HG02840 (cell line): ENCODE measurements around the gene DCAF7.

Experiments
- ATAC-seq: cut with Tn5 transposase; IDR thresholded peaks from one replicate; pipeline ENCODE4 v1.9.1; 2021; ENCODE audit warnings: mild to moderate bottlenecking, moderate library complexity, moderate number of reproducible peaks; ENCODE audit not compliant: unreplicated experiment, low FRiP score

The DCAF7 gene

DNA sequence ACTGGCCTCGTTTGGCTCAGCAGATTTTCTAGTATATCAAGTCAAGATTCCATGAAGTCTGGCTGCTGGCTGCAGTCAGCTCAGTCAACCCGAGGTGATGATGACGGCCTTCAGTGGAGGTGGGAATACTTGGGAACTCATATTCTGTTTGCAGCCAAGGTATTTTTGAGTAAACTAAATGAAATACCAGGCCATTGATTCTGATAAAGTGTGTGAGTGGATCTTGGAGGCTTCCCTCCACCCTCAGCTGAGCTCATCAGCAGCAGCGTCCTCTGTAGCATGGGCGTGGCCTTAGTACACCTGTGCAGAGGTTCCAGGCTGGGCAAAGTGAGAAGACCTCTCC lies 28.5 kb downstream of the DCAF7 start:
- ATAC-seq, result no peak

DNA sequence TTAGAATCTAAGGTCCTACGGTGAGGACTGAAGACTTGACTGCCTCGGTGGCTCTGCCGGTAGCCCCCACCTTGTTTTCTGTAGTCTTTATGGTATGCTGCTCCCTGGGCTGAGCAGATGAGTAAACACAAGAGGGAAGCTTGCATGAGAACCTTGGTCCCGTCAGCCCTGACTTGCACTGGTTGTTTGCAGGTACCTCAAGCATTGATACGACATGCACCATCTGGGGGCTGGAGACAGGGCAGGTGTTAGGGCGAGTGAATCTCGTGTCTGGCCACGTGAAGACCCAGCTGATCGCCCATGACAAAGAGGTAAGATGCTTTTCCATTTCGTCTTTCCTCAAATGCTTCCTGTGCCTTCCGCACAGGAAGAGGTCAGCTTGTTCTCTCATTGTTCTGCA lies 29.4 kb downstream of the DCAF7 start:
- no peak for ATAC-seq

DNA sequence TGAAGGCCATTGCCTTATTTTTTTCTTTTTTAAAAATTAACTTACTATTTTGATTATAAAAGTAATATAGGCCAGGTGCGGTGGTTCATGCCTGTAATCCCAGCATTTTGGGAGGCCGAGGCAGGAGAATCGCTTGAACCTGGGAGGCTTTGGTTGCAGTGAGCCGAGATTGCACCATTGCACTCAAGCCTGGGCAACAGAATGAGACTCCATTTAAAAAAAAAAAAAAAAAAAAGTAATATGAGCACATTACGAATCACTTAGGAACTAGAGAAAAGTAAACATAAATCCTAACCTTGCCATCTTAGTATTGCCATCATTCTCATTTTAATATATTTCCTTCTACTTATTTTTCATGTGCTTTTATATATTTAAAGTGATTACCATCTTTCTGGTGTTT lies 37.5 kb downstream of the DCAF7 start:
- no peak for ATAC-seq

DNA sequence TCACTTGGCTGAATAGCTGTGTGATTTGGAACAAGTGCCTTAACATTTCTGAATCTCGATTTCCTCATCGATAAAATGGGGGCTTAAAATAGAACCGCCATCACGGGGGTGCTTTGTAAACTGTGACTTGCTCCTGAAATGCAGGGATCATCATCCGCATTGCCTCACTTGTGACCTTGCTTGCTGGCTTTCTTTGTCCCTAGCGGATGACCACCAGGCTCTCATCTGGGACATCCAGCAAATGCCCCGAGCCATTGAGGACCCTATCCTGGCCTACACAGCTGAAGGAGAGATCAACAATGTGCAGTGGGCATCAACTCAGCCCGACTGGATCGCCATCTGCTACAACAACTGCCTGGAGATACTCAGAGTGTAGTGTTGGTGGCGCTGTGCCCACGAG lies 38.5 kb downstream of the DCAF7 start:
- no peak for ATAC-seq

DNA sequence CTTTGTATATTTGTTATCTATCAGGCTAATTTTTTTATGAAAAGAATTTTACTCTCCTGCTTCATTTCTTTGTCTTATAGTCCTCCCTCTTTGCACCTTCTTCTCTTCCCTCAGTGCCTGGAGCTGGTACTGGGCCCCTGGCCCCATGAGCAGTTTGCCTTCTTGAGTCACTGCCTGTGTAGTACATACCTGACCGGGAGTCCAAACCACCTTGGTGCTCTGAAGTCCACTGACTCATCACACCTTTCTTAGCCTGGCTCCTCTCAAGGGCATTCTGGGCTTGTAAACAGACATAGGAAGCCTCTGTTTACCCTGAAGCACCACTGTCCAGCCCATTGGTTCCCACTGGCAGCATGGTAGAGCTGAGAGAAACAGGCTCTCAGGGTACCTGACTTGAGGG lies 39.4 kb downstream of the DCAF7 start:
- no peak for ATAC-seq

DNA sequence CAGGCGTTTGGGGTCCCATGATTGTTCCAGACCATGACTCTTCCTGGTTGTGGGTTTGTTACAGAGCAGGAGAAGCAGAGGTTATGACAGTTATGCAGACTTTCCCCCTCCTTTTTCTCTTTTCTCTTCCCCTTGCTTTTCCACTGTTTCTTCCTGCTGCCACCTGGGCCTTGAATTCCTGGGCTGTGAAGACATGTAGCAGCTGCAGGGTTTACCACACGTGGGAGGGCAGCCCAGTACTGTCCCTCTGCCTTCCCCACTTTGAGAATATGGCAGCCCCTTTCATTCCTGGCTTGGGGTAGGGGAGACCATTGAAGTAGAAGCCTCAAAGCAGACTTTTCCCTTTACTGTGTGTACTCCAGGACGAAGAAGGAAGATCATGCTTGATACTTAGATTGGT lies 42.5 kb downstream of the DCAF7 start:
- ATAC-seq, result no peak

DNA sequence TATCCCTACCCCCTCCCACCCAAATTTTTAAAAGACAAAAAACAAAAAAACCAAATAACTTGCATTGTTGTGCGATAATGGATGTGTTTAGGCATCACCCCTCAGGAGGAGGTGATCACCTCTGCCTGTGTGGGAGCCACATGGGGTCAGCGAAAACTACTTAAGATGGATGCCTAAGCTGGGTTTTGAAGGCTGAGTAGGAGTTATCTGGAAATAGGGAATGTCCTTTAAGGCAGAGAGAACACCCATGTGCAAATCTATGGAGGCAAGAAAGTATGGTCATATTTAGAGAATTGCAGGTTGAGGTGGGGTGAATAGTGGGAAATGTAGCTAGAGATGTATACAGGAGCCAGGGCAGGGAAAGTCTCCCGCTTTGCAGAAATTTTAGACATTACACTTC lies 44.9 kb downstream of the DCAF7 start:
- ATAC-seq, result no peak

DNA sequence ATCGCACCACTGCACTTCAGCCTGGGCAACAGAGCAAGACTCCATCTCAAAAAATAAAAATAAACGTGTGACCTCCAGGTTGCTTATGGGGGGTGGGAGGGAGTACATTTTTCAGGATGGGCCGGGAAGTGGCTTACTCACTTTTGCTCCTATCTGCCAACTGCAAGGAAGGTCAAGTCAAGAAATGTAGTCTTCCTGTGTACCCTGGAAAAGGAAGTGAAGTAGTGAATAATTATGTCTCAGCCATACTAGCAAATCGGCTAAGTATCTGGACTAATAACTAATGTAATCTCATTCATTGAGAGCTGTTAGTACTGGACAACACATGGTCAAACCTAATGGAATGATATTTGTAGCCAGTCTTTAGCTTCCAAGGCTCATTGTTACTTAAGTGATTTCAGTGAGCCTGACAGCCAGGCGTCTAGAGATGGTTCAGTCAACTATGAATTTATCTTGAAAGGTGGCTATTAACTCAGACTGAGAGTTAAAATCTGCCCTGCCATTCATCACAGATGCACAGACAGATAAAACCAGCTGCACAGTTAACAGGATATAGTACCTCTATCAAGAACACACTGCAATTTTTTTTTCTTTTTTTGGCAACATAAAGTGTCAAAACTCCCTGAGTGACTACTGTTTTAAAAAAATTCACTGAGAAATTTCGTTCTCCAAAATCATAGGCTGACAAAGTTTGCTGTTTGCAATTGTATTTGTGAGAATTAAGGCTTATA lies 46.7 kb downstream of the DCAF7 start:
- no peak for ATAC-seq

DNA sequence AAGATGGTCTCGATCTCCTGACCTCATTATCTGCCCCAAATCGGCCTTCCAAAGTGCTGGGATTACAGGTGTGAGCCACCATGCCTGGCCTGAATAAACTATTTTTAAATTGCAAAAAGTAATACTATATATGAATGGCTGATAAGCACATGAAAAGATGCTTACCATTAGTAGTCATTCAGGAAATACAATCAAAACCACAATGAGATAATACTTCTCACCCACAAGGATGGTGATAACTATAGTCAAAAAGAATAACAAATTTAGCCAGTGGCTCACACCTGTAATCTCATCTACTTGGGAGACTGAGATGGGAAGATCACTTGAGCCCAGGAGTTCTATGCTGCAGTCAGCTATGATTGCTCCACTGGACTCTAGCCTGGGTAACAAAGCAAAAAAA lies 48.0 kb downstream of the DCAF7 start:
- no peak for ATAC-seq

DNA sequence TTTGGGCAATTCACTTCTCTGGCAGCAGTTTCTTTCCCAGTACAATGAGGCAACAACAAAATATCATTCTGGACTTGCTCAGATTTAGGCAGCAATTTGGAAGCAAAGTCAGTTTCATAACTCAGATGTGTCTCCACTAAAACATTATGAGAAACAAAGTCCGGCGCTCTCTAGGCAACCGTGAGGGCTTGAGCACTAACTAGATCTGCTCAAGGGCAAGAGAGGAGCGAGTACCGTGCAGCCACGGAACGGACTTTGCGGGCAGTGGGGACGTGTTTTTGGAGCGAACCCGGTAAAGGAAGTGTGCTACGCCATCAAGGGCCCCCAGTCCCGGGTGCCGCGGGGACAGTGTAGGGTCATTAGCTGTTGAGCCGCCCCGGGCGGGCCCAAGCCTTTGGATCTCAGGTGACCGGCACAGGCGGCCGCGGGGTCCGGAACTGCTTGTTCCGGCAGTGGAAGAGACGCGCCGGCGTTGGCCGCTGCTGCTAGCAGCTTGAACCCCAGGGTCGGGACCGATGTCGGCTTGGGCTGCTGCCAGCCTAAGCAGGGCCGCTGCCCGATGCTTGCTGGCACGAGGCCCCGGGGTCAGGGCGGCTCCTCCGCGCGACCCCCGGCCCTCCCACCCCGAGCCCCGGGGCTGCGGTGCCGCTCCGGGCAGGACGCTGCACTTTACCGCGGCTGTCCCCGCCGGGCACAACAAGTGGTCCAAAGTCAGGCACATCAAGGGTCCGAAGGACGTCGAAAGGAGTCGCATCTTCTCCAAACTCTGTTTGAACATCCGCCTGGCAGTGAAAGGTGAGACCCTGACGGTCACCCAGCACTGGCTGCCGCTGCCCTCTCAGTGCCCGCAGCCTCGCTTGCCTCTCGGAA lies 50.5 kb downstream of the DCAF7 start, which contains the start of gene TACO1:
TACO1 (plus strand) TSS at position 327 of the 870 bp plus-strand sequence; CDS start at position 516, 189 bp downstream.
- peak; percentile 77 for ATAC-seq

DNA sequence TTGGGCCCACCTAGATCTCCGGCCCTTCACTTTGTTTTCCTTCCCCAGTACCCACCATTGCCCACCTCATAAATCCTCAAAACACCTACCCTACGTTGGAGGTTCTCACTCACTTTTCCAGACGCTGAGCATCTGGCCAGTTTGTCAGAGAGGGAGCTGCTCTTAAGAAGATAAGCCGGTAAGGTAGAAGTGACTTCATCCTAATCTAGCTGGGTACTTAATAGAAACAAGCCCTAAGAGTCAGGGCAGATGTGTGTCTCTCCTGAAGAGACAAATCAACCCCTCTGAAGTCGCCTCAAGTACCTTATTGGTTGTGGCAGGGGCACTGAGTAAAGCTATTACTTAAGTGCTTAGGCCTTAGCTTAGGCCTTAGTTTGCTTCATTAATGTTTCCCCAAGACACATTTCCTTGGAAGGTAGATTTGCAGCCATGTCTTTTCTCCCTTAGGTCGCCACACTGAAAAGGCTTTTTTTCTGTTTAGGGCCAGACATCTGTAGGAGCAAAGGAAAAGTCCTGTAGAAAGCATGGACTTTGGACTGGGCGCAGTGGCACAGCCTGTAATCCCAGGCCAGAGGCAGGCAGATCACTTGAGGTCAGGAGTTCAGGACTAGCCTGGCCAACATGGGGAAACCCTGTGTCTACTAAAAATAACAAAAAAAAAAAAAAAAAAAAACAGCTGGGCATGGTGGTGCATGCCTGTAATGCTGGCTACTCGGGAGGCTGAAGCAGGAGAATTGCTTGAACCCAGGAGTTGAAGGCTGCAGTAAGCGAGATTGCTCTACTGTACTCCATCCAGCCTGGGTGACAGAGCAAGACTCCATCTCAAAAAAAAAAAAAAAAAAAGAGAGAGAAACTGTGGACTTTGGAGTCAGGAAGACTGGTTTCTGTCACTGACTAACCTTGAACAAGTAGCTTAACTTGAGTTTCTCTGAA lies 51.4 kb downstream of the DCAF7 start:
- no peak for ATAC-seq

DNA sequence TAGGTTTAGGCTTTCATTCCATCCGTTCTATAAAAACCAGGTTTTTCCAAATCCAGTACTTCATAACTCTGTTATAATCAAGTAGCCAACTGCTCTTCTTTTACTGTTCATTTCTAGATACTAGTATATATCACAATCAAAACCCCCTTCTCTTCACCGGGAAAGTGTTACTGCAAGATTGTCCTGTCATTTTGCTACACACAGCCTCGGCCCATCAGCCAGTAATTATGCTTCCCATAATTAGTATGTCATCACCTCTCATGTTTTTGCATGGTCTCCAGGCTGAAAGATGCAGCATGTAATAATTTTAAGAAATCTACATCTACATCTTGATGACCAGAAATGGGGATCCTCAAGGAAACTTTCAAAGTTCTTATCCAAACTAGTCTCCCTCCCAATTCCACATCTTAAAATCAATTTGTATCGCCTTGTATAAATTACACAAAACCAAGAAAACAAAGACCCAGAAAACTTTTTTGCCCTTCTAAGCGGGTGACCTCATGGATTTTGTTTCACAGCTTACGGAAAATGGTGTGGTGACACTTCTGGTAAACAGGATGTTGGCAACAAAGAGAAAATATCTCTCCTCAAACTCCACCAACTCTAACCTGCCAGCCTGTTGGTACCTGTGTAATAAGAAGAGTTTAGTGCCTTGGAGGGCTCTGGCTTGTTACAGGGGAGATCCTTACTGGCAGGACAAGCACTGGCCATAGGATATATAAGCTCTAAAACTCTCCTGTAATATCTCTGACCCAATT lies 59.7 kb downstream of the DCAF7 start:
- no peak for ATAC-seq

DNA sequence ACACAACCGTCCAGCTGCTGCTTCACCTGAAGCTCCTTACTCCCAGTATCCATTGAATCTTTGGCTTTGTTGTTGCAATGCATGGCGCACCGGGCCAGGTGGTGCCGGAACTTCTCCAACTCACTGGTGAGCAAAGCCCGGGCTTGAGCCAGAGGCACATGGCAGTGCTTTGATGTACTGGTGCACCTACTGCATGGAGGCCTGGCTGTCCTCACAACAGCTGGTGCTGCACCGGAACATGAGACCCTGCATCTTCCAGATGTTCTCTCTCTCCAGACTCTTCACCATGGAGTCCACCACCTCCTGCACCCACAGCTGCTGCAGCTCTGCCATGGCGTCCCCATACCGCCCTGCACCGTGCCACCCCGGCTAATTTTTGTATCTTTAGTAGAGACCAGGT lies 60.6 kb downstream of the DCAF7 start:
- ATAC-seq, result no peak

DNA sequence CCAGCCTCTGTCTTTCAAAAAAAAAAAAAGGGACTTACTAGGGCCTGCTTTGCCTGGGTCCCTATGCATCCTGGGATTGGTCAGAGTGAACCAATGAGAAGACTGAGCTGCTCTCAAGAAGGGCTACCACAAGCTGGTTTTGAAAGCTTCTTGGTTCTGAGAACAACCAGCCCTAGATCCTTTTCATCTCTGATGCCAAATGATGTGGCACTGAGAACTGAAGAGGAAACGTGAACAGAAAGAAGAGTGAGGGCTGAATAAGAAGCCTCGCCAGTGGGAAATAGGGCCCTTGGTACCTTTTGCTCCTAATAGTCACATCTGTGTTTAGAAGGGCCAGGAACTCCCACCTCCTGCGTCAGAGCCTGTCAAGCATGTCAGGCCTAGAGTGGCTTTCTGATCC lies 61.1 kb downstream of the DCAF7 start:
- no peak for ATAC-seq

DNA sequence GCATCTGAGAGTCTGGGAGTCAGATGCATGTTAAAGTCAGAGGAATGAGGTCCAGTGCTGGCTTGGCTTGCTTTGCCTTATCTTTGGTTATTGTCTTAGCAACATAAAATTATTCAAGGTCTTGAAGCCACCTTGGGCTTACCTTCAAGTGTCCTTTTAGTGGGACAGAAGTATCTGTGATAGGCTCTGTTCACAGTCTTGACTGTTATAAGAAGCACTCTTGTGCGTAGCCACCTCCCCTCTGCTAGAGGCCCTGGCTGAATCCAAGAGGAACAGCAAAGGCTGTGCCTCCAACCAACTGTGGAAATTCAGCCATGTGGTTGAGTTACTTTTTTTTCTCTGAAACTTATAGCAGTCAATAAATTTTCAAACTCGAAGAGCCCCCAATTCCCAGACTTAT lies 63.4 kb downstream of the DCAF7 start:
- no peak for ATAC-seq

DNA sequence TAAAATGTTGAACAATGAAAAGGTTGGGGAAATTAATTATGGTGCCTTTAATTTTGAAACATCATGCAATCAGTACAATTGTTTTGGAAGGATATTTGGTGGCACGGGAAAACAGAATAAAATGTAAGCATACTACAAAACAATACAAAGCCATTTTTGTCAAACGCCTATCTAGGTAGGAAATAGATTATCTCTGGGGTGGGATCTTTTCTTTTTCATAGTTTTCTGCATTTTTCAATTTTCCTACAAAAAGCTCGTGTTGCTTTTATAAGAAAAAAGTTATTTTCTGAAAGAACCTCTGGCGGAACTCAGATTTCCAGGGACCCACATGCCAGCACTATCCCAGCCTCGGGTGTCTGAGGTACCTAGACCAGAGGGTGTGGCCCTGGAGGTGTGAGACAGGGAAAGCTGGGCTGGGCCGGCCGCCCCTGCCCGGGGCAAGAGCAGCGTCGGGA lies 71.0 kb downstream of the DCAF7 start:
- no peak for ATAC-seq

DNA sequence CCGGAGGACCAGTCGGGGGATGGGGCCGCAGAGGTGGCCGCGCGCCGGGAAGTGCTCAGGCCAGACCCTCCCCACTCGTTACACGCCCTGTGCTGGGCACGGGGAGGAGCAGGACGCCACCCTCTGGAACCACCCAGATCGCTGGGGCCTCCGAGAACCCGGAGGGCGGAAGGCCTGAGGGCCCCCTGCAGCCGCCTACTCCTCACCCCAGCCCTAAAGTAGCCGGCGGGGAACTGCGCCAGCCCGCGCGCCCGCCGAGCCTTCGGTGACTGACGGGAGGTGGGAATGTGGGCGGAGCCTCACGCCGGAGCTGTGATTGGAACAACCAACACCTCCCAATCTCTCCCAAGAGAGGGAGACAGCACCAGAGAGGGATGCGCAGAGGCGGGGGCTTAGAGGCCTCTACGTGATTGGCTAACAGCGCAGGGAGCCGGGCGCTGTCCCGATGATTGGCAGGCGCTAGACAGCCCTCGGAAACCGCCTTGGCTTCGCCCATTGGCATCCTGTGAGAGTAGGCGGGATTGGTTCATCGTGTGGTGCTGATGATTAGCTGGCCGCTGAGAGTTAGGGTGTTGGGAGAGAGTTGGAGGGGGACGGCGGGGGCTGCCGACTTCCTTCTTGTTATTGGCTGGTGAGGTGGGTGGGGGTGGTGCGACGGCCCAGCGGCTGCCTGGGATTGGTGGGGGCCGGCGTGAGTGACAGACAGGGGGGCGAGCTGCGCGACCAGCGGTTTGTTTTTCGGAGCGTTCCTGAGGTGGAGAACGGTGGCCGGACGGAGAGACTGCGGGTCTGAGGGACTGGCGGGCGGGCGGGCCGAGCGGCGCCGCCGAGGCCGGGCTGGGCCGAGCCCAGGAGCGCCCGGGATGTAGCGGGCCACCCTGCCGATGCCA lies 71.7 kb downstream of the DCAF7 start, which contains the start of gene MAP3K3:
MAP3K3 (plus strand) TSS at position 734 of the 890 bp plus-strand sequence. CDS start 343 bp downstream, outside the sequence.
- peak; percentile 92 for ATAC-seq

DNA sequence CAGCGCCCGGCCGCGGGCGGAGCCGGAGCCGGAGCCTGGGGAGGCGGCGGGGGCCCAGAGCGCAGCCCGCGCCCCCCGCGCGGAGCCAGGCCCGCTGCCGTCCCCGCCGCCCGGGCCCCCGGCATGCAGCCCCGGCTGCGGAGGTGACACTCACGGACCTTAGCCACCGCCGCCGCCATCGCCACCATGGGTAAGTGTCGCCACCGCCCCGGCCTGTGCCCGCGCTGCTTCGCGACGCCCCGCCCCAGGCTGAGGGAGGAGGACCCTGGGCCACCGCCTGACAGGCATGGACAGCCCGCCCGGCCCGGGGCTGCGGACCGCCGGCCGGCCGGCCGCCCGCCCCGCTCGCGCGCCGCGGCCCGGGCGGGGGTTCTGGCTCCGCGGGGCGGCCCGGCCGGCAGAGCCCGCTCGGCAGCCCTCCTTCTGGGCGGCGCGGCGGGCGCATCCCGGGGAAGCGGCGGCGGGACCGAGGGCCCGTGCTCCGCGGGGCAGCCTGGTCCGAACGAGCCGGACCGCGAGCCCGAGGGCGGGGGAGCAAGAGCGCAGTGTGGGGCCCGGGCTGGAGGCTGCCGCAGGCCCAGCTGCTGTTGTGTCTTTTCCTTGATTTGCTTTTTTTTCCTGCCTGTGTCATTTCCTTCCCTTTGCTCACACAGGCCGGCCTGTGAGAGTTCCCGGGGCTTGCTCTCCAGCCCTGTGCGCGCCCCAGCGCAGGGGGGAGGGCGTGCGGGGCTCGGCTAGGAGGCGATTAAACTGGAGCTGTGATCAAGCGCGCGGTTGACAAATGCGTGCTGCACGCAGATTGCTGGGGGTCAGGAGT lies 72.5 kb downstream of the DCAF7 start:
- peak; percentile 30 for ATAC-seq
